HG02759 (cell line): ENCODE measurements around the gene ZPLD1.
A peak's percentile ranks its signal among the peaks of the same experiment; 100 is the strongest.

Experiments
- ATAC-seq: cut with Tn5 transposase; IDR thresholded peaks from one replicate; pipeline ENCODE4 v1.9.1; 2021; ENCODE audit warnings: mild to moderate bottlenecking, moderate library complexity; ENCODE audit not compliant: unreplicated experiment

The ZPLD1 gene

DNA sequence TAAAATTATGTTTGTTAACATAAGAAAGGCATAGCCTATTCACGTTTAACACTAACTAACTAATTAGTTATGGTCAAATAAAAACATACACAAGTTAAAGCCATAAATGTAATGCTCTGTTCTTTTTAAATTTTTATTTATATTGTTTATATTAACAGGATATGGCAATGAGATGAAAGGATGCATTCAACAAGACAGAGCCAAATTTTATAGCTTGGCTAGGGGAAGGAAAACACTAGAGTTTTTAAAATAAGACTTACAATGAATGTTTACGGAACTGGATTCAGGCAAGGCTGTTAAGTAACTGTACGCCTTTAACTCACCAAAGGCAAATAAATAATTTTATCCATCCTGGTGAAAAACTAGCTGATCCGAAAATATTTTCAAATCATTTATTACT, 86.4 kb downstream of the ZPLD1 start:
- no peak for ATAC-seq

DNA sequence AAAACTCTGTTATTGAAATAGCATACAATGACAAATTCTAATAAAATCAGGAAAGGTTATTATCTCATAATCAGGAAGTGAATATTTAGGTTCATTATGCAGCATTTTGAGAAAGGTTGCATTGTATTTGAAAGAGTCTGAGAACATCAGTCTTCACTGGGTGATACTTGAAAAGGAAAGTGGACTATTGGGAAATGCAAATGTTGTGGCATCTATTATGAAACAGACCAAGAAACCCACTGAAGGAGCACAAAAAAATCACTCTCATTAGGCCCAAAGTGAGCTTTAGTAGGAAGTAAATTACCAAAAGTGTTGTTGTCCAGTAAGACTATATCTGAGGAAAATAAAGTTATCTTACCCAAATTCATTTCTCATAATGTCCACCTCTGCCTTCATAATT, 90.8 kb downstream of the ZPLD1 start:
- ATAC-seq: peak; percentile 68

DNA sequence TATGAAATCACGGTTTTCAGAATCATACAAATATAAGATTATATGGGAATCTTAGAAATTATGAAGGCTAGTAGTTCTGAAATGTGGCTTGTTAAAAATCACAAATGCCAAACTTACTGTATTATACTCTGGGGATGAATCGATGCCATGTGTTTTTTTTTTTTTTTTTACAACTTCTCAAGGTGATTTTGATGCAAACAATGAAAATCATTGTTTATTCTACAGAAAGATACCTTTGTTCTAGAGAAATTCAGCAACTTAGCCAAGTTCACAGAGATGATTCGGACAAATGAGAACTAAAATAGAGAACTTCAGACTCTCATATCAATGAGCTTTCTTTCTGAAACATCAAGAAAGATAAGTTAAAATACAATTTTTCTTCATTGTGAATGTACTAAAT, 92.0 kb downstream of the ZPLD1 start:
- no peak for ATAC-seq

DNA sequence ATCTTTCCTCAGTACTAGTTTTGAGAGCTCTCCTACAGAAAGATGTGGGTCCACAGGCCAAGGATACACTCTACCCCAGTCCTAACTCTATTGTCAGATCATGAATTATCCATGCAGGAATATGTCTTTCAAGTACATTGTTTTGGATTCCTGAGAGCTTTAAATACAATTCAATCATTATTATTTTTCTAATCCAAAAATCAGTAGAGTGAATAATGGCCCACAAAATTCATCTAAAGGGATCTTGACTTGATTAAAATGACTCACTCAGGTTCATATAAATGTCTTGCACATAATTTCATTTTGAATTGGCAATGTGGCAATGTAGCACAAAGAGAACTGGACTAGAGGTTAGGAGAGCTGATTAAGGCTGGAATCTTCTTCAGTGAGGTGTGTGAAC, 93.9 kb downstream of the ZPLD1 start:
- ATAC-seq: no peak
